HEK293 (cell line): Measurements from ENCODE around the gene RFNG.
A peak's percentile ranks its signal among the peaks of the same experiment; 100 is the strongest.

Experiments used
- BCL6B ChIP-seq: fragments of 450-650 bp; formaldehyde crosslinking; IDR thresholded peaks from 2 replicates; pipeline ENCODE4 v1.5.1; 2017; ENCODE audit warnings: missing biosample characterization, missing genetic modification characterization
- MZF1 ChIP-seq: fragments of 450-650 bp; formaldehyde crosslinking; IDR thresholded peaks from 2 replicates; pipeline ENCODE4 v1.5.1; 2017; ENCODE audit warnings: missing biosample characterization, missing genetic modification characterization, borderline replicate concordance
- PATZ1 ChIP-seq: fragments of 450-650 bp; formaldehyde crosslinking; IDR thresholded peaks from 2 replicates; pipeline ENCODE4 v1.5.1; 2016; ENCODE audit warnings: missing biosample characterization, missing genetic modification characterization
- ZBTB17 ChIP-seq: fragments of 450-650 bp; formaldehyde crosslinking; IDR thresholded peaks from 2 replicates; pipeline ENCODE4 v1.5.1; 2016; ENCODE audit warnings: missing biosample characterization, missing genetic modification characterization
- ZBTB20 ChIP-seq: fragments of 450-650 bp; formaldehyde crosslinking; IDR thresholded peaks from 2 replicates; pipeline ENCODE4 v1.5.1; 2016; ENCODE audit warnings: missing biosample characterization, missing genetic modification characterization
- ZBTB26 ChIP-seq: fragments of 450-650 bp; formaldehyde crosslinking; optimal IDR thresholded peaks from 2 replicates; pipeline ENCODE3; 2016; ENCODE audit warnings: missing biosample characterization, mild to moderate bottlenecking, missing genetic modification characterization
- ZBTB49 ChIP-seq: fragments of 450-650 bp; formaldehyde crosslinking; IDR thresholded peaks from 2 replicates; pipeline ENCODE4 v1.5.1; 2016; ENCODE audit warnings: missing biosample characterization, missing genetic modification characterization, low read depth
- ZNF112 ChIP-seq: fragments of 450-650 bp; formaldehyde crosslinking; IDR thresholded peaks from 2 replicates; pipeline ENCODE4 v1.5.0; 2017; ENCODE audit warnings: missing biosample characterization, missing genetic modification characterization
- ZNF132 ChIP-seq: fragments of 450-650 bp; formaldehyde crosslinking; IDR thresholded peaks from 2 replicates; pipeline ENCODE4 v1.5.1; 2017; ENCODE audit warnings: missing biosample characterization, missing genetic modification characterization, borderline replicate concordance
- ZNF133 ChIP-seq: fragments of 450-650 bp; formaldehyde crosslinking; IDR thresholded peaks from 2 replicates; pipeline ENCODE4 v1.5.1; 2016; ENCODE audit warnings: missing biosample characterization, missing genetic modification characterization
- ZNF2 ChIP-seq: fragments of 450-650 bp; formaldehyde crosslinking; IDR thresholded peaks from 2 replicates; pipeline ENCODE4 v1.5.1; 2016; ENCODE audit warnings: missing biosample characterization, missing genetic modification characterization
- ZNF214 ChIP-seq: fragments of 450-650 bp; formaldehyde crosslinking; IDR thresholded peaks from 2 replicates; pipeline ENCODE4 v1.5.1; 2017; ENCODE audit warnings: missing biosample characterization, mild to moderate bottlenecking, missing genetic modification characterization, borderline replicate concordance
- ZNF221 ChIP-seq: fragments of 450-650 bp; formaldehyde crosslinking; IDR thresholded peaks from 2 replicates; pipeline ENCODE4 v1.5.1; 2017; ENCODE audit warnings: missing biosample characterization, missing genetic modification characterization, borderline replicate concordance
- ZNF26 ChIP-seq: fragments of 450-650 bp; formaldehyde crosslinking; IDR thresholded peaks from 2 replicates; pipeline ENCODE4 v1.5.1; 2016; ENCODE audit warnings: missing biosample characterization, missing genetic modification characterization
- ZNF280C ChIP-seq: fragments of 450-650 bp; formaldehyde crosslinking; IDR thresholded peaks from 2 replicates; pipeline ENCODE4 v1.5.1; 2016; ENCODE audit warnings: missing biosample characterization, missing genetic modification characterization
- ZNF292 ChIP-seq: fragments of 450-650 bp; formaldehyde crosslinking; IDR thresholded peaks from 2 replicates; pipeline ENCODE4 v1.5.1; 2016; ENCODE audit warnings: low read depth, missing biosample characterization, missing genetic modification characterization, borderline replicate concordance
- ZNF398 ChIP-seq: fragments of 450-650 bp; formaldehyde crosslinking; IDR thresholded peaks from 2 replicates; pipeline ENCODE4 v1.5.1; 2017; ENCODE audit warnings: missing biosample characterization, missing genetic modification characterization
- ZNF404 ChIP-seq: fragments of 450-650 bp; formaldehyde crosslinking; IDR thresholded peaks from 2 replicates; pipeline ENCODE4 v1.5.1; 2017; ENCODE audit warnings: missing biosample characterization, missing genetic modification characterization
- ZNF449 ChIP-seq: fragments of 450-650 bp; formaldehyde crosslinking; IDR thresholded peaks from 2 replicates; pipeline ENCODE4 v1.5.1; 2017; ENCODE audit warnings: missing biosample characterization, mild to moderate bottlenecking, missing genetic modification characterization, moderate library complexity
- ZNF549 ChIP-seq: fragments of 450-650 bp; IDR thresholded peaks from 2 replicates; pipeline ENCODE4 v1.5.1; 2018; ENCODE audit warnings: missing biosample characterization, missing genetic modification characterization, mild to moderate bottlenecking, inconsistent platforms, moderate library complexity
- ZNF596 ChIP-seq: fragments of 450-650 bp; IDR thresholded peaks from 2 replicates; pipeline ENCODE4 v1.5.0; 2018; ENCODE audit warnings: missing biosample characterization, mild to moderate bottlenecking, missing genetic modification characterization, moderate library complexity
- ZNF623 ChIP-seq: fragments of 450-650 bp; formaldehyde crosslinking; IDR thresholded peaks from 2 replicates; pipeline ENCODE4 v1.5.1; 2016; ENCODE audit warnings: missing biosample characterization, missing genetic modification characterization
- ZNF624 ChIP-seq: fragments of 450-650 bp; formaldehyde crosslinking; IDR thresholded peaks from 2 replicates; pipeline ENCODE4 v1.5.1; 2017; ENCODE audit warnings: missing biosample characterization, missing genetic modification characterization
- ZNF777 ChIP-seq: fragments of 450-650 bp; formaldehyde crosslinking; IDR thresholded peaks from 2 replicates; pipeline ENCODE4 v1.5.1; 2017; ENCODE audit warnings: missing biosample characterization, missing genetic modification characterization, borderline replicate concordance

The RFNG gene

GRCh38 chr17:82037092-82037888 lies 14.3 kb downstream of the RFNG start, which contains the start of gene DCXR (continued):
- TF ChIP-seq ZNF777 = no peak
- TF ChIP-seq ZNF623 (tag by site-specific recombination) = no peak
- peak; percentile 37; the same call in 1 of the 2 replicates for TF ChIP-seq ZBTB20
- no peak for TF ChIP-seq ZNF404 (tag by site-specific recombination)
- no peak for TF ChIP-seq ZNF596 (tag by site-specific recombination)
- no peak for TF ChIP-seq ZNF280C (tag by site-specific recombination)
- no peak for TF ChIP-seq ZNF292 (tag by site-specific recombination)
- TF ChIP-seq ZNF624 = no peak
- TF ChIP-seq ZNF133 (tag by site-specific recombination) = no peak
- TF ChIP-seq MZF1 (tag by site-specific recombination) = no peak
- no peak for TF ChIP-seq ZBTB49 (tag by site-specific recombination)
- TF ChIP-seq ZNF549 (tag by site-specific recombination) = no peak
- TF ChIP-seq ZNF26 (tag by site-specific recombination) = no peak
- no peak for TF ChIP-seq ZNF449
- peak; percentile 83 for TF ChIP-seq PATZ1 (tag by site-specific recombination)
- no peak for TF ChIP-seq ZNF214 (tag by site-specific recombination)
- TF ChIP-seq ZNF132 (tag by site-specific recombination) = no peak
- TF ChIP-seq ZNF398 = peak; percentile 20; the same call in 1 of the 2 replicates
- TF ChIP-seq BCL6B (tag by site-specific recombination) = no peak
- peak; percentile 86 for TF ChIP-seq ZBTB17 (tag by site-specific recombination)
- TF ChIP-seq ZNF112 (tag by site-specific recombination) = no peak
- TF ChIP-seq ZNF221 (tag by site-specific recombination) = no peak; the same call in 1 of the 2 replicates
- peak; percentile 97 for TF ChIP-seq ZBTB26 (tag by site-specific recombination)
- TF ChIP-seq ZNF2 = peak; percentile 89
